CD4-positive, alpha-beta T cell treated with Interleukin-2 at 100 ng/mL for 4 hours (primary cell): ENCODE measurements around the gene TDP2.
A peak's percentile ranks its signal among the peaks of the same experiment; 100 is the strongest.
"Not testable (repeated sequence)": the region's sequence is repeated elsewhere in the genome, so short reads cannot be mapped to it uniquely, and the experiment has no call there.

Experiments
- DNase-seq: peaks from one replicate; pipeline ENCODE4 v3.0.0-alpha.2; 2020; ENCODE audit warnings: low spot score

TDP2 gene

DNA sequence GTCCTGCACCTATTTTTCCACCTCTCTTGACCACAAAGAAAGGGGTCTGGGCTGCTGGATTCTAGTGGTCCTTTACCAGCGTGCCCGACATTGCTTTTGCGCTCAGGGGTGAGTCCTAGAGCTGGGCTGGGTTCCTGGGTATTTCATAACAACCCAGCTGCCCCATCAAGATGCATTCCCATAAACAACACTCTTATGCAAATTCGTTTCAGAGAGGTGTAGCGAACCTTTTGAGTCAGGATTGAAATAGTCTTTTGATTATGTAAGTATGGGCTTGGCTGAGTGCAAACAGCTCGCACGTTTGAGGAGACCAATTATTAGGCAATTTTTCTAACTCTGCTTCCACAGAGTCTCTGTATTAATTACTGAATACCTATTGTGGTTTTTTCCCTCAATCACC lies 13.9 kb upstream of the TDP2 start:
- DNase-seq: no peak

DNA sequence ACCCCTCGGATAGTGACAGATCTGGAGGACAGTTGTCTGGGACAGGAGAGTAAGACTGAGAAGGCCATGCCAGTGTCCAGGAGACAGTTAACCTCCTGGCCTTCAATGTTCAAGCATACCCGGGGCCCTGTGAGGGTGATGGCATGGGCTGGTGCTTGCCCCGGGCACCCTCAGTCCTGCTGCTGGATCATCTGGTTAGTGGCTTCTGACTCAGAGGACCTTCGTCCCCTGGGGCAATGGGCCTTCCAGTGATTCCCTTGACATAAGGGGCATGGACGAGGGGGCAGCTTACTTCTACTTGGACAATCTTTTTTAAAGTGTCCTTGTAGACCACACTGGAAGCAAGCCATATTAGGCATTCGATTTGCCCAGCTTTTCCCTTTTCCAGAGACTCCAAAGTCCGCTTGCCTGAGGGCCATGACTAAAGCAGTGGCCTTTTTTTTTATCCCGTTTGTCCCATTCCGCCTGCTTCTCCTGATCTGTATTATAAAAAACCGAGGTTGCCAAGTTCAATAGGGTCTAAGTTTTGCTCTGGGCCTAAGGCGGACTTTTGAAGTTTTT lies 12.2 kb upstream of the TDP2 start:
- DNase-seq: not testable (repeated sequence)

DNA sequence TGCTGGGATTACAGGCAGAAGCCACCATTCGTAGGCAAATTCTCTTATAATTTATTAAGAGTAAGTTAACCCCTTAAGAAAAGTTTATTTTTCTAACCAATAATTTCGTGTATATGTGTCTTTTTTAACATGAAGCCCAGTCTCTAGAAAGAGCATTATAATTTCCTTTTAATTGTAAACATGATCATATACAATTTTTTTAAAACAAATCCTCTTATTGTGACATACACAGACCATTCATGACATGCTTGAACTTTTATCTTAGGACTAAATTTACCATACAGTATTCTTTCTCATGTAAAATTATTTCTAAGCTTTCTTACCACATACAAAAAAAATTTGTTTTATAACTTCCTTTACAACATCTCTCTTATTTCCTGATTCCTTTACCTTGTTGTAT lies 6.9 kb upstream of the TDP2 start:
- no peak for DNase-seq

DNA sequence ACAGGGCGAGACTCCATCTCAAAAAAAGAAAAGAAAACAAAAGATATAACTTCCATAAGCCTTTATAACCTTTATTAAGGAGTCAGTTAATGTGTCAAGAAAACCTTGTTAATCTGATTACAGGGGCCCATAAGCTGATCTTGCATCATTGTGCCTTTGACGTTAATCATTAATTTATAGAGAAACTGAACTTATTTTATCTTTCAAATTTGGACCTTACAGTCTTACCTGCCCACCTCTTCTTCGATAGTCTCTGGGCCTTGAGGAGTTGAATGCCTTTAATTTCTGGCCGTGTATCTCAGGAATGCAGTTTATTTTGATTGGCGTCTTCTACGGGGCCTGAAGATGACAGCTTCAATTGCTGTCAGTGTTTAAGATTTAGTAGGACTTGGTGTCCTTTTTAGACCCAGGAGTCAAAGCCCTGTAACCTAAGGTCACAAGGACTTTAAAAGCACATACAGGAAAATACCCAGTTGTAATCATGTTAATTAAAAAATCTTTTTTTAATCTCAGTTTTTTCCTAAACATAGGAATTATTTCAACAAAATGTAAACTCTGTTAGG lies 6.0 kb upstream of the TDP2 start:
- DNase-seq: no peak

- DNase-seq: not testable (repeated sequence)
Measured at GRCh38 chr6:24671077-24671476, 4.4 kb upstream of the TDP2 start.

GRCh38 chr6:24670492-24670891 lies 3.8 kb upstream of the TDP2 start:
- not testable (repeated sequence) for DNase-seq

GRCh38 chr6:24668997-24669361 lies 2.3 kb upstream of the TDP2 start:
- DNase-seq: no peak

DNA sequence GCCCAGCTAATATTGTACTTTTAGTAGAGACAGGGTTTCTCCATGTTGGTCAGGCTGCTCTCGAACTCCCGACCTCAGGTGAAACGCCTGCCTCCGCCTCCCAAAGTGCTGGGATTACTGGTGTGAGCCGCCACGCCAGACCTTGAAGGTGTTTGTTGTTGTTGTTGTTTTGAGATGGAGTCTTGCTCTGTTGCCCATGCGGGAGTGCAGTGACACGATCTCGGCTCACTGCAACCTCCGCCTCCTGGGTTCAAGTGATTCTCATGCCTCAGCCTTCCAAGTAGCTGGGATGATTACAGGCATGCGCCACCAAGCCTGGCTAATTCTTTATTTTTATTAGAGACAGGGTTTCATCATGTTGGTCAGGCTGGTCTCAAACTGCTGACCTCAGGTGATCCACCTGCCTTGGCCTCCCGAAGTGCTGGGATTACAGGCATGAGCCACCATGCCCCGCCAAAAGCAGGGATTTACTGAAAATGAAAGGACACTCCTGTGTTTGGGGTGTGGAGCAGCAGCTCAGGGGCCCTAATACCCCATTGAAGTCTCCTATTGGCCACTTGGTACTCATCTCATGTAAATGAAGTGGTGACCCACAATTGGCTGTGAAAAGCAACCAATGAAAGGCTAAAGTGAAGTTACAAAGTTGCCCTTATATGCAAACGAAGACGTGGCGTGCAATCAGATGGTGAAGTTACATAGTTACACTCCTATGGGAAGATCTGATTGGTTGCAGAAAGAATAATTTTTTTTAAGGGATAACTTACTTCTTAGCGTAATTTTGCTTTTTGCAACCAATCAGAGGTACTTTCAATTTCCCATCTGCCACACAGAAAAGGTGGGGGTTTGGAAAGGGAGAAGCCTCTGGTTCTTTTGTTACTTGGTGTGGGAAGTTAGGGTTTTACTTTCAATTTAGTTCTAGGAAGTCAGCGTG lies 1.6 kb upstream of the TDP2 start:
- DNase-seq: not testable (repeated sequence)

- DNase-seq: no peak
Measured at GRCh38 chr6:24667378-24667803, 692 bp upstream of the TDP2 start.

- peak; percentile 49 for DNase-seq
Measured at GRCh38 chr6:24666097-24666640, 530 bp downstream of the TDP2 start.

- DNase-seq: no peak
Measured at GRCh38 chr6:24664046-24664987, 2.4 kb downstream of the TDP2 start.

- no peak for DNase-seq
Measured at GRCh38 chr6:24663189-24663588, 3.5 kb downstream of the TDP2 start.

- no peak for DNase-seq
Measured at GRCh38 chr6:24662236-24662635, 4.5 kb downstream of the TDP2 start.

DNA sequence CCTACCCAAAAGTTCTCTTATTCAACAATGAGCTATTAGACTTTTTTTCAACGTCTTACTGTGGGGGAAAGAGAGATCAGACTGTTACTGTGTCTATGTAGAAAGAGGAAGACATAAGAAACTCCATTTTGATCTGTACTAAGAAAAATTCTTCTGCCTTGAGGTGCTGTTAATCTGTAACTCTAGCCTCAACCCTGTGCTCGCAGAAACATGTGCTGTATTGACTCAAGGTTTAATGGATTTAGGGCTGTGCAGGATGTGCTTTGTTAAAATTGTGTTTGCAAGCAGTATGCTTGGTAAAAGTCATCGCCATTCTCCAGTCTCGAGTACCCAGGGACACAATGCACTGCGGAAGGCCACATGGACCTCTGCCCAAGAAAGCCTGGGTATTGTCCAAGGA lies 4.9 kb downstream of the TDP2 start:
- not testable (repeated sequence) for DNase-seq

DNA sequence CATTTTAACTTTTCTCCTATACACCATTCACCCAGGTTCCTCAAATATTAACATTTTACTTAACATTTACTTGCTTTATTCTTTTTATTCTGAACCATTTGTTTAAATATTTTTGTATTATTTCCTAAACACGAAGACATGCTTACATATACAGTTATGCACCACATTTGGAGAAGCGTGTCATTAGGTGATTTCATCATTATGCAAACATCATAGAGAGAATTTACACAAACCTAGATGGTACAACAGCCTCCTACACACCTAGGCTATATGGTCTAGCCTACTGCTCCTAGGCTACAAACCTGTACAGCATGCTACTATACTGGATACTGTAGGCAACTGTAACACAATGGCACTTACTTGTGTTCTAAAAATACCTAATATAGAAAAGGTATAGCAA lies 6.6 kb downstream of the TDP2 start:
- DNase-seq: no peak

DNA sequence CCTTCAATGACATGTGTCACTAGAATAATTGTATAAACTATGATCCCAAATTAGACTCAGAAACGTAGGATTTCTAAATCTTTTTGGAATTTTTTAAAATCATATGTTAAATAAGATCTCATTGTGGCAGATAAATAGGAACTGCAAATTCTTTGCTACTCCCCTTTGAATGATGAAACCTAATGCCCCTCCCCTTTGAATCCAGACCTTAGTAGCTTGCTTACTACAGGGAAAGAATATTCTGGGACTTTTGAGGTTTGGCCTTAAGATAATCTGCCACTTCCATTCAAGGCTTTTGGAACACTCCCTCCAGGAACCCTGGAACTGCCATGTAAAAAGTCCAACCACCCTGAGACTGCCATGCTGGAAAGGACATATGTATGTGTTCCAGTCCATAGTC lies 7.1 kb downstream of the TDP2 start:
- DNase-seq: no peak

GRCh38 chr6:24658573-24659560 lies 7.8 kb downstream of the TDP2 start:
- DNase-seq: no peak

DNA sequence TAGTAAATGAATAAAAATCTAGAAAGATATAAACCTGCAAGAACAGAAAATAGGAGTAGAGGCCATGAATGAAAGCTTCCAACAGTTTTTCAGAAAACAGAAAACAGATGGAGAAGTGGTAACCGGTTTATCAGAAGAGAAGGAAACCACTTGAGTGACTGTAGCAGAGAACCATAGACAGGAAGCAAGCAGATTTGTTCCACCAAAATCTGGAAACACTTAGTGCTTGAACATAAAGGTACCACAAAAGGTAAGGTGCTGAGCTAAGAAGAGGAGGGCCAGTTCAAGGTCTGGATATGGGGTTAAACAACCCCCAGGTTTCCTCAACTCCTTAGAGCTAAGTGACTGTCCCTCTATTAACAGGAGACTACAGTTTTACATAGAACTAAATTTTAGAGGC lies 11.5 kb downstream of the TDP2 start:
- DNase-seq: no peak

GRCh38 chr6:24650365-24650764 lies 16.3 kb downstream of the TDP2 start:
- DNase-seq: no peak

DNA sequence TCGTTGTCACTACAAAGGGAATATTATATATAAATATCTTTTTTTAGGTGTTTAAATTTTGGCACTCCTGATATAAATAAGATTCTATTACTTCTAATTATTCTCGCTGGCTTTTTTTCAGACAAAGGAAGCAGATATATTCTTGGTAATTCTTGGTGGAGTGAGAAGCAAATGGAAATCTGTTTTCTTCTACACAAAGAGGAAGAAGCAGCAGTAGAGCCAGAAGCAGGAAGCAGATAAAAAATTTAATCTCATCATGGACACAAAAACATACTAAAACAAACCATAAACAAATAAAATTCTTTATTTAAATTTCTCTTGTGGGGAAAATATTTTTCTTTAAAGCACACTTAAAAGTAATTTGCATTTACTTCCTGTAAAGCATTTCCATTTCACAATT lies 17.0 kb downstream of the TDP2 start:
- no peak for DNase-seq

DNA sequence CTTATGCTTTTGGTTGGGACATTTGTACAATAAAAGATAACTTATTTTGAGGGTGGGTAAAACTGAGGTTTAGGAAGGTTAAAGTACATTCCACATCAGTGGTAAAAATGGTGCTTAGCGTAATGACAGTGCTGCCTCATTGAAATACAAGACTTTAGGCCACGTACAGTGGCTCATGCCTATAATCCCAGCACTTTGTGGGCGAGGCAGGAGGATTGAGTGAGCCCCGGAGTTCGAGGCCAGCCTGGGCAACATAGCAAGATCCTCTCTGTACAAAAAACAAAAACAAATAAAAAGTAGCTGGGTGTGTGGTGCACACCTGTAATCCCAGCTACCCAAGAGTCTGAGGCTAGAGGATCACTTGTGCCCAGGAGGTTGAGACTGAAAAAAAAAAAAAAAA lies 18.4 kb downstream of the TDP2 start:
- DNase-seq: no peak
